Transverse colon (tissue), 4 donors: ENCODE data around the gene MAP4K1. TPM values are rescaled to one million over a fixed set of nuclear protein-coding genes. Genes with fewer than 3 reads are reported as not detected.

Experiments used
- DNase-seq: peaks from one replicate; pipeline ENCODE4 v3.0.0-alpha.2; 2019
- H3K27ac ChIP-seq, 4 donors: fragments of 200-600 bp; sonication (generic); 2 replicates each; pipeline ENCODE4 v1.5.1; 2016 to 2018; ENCODE audit warnings: inconsistent platforms in 4 of 4
- H3K27me3 ChIP-seq: fragments of 200-600 bp; sonication (generic); 2 replicates; pipeline ENCODE4 v1.5.1; 2017; ENCODE audit warnings: inconsistent platforms
- H3K36me3 ChIP-seq, 4 donors: fragments of 200-600 bp; sonication (generic); 2 replicates each; pipeline ENCODE4 v1.5.1; 2017 to 2019; ENCODE audit warnings: inconsistent platforms in 4 of 4
- H3K4me1 ChIP-seq, 4 donors: fragments of 200-600 bp; sonication (generic); 2 replicates each; pipeline ENCODE4 v1.5.1; 2017 to 2020; ENCODE audit warnings: inconsistent platforms in 4 of 4
- H3K4me3 ChIP-seq, 4 donors: fragments of 200-600 bp; sonication (generic); 1 replicate in 1 of 4; 2 replicates in 3 of 4; pipeline versions ENCODE4 v1.5.1 to v1.6.1; 2017 to 2019; ENCODE audit warnings: inconsistent platforms in 4 of 4
- H3K9me3 ChIP-seq, 2 donors: fragments of 200-600 bp; sonication (generic); 2 replicates each; pipeline ENCODE4 v1.5.1; 2017 to 2019; ENCODE audit warnings: inconsistent platforms in 2 of 2
- CTCF ChIP-seq, 5 experiments: fragments of 200-600 bp in 3 of 5; fragments of 450-650 bp in 2 of 5; sonication (generic) in 3 of 5; IDR thresholded peaks; 1 replicate in 2 of 5; 2 replicates in 3 of 5; pipeline ENCODE4 v1.5.1; 2016 to 2017; ENCODE audit warnings: antibody characterized with exemption in 5 of 5, inconsistent platforms in 3 of 5, mild to moderate bottlenecking in 2 of 5, moderate library complexity in 1 of 5
- EP300 ChIP-seq: sonication (generic); formaldehyde crosslinking; IDR thresholded peaks from one replicate; pipeline ENCODE4 v1.6.1; 2017; ENCODE audit warnings: antibody characterized with exemption, low read depth
- POLR2A ChIP-seq: fragments of 450-650 bp; IDR thresholded peaks from one replicate; pipeline ENCODE4 v1.6.1; 2016; ENCODE audit warnings: antibody characterized with exemption, mild to moderate bottlenecking, moderate library complexity
- POLR2AphosphoS5 ChIP-seq, 3 donors: sonication (generic); formaldehyde crosslinking; IDR thresholded peaks; one replicate each; pipeline ENCODE4 v1.6.1; 2016; ENCODE audit warnings: antibody characterized with exemption in 3 of 3
- WGBS, 2 donors: methylation state at CpG; one replicate each; pipeline ENCODE4 v1.1.5; 2018; ENCODE audit warnings: low coverage in 1 of 2; 5-methylcytosine and 5-hydroxymethylcytosine counted together
- in situ Hi-C, 4 donors: fragments of 200-750 bp; cut with MboI; loops; one replicate each; pipeline versions ENCODE4 v1.15.0 to v1.15.1; 2017; ENCODE audit warnings: low sequenced_read_pairs in 3 of 4, low pct_ligation_motif_present in 1 of 4, low pct_unique_long_range_greater_than_20kb in 1 of 4
- intact Hi-C: fragments of 100-400 bp; cut with DNase I; formaldehyde crosslinking; loops from one replicate; pipeline ENCODE4 v1.15.1; 2023; ENCODE audit warnings: low total_unique reads
- total RNA-seq, 4 donors: library from RNA; depleted of rRNA; stranded (reverse); fragments of >200 nt; gene quantifications; one replicate each; pipeline ENCODE4 v1.1.0, GENCODE V29; 2016

MAP4K1 gene
- total RNA-seq, 4 donors from 2014 or later, result 4.0 to 49.0 (median 11.1) TPM; not detected in 1

DNA sequence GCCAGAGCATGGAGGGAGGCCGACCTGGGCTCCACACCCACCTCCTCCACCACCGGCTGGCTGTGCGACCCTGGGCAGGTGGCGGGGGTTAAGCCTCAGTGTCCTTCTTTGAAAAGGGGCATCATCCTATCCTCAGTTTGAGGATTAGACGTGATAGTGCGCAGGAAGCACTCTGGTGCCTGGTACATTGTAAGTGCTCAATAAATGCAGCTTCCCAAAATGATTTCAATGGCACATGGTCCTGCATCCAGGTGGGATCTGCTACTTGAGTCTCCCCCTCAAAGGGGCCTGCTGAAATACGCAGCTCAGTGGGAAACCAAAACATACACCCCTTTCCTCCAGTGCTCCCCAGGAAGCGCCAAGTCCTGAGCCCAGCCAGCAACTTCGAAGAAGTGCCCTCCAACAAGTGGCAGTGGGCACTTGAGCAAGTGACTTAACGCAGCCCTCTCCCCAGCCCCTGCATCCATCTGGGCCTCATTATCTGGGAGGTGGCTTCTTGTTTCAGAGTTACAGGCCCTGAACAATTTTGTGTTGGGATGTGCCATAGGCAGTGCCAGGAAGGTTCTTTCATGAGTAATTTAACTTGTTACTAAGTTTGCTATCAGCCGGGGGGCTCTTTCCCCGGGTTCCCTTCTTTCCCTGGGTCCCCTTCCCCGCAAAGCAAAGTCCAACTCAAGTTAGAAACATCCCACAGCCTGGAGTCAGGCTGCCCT lies 47.6 kb upstream of the MAP4K1 start:
- in situ Hi-C loops, result no loop called here
- no peaks in the 10 kb centered on the region for H3K9me3 ChIP-seq
- H3K27me3 ChIP-seq, result no peaks in the 10 kb centered on the region
- DNase-seq, result no peak
- H3K36me3 ChIP-seq, result no peaks in the 10 kb centered on the region
- peaks cover 95 to 100% (median 99%) of the 10 kb centered on the region in 4 donors for H3K4me1 ChIP-seq
- H3K4me3 ChIP-seq, result no peak overlapping the region
- intact Hi-C loops, result no loop called here
- peak overlapping the region; percentile 99 to 100 (median 99) for H3K27ac ChIP-seq
- TF ChIP-seq EP300, result no peak
- no peak for TF ChIP-seq POLR2A
- TF ChIP-seq CTCF (IDR thresholded peaks at IDR 0.05), result no peak
- TF ChIP-seq POLR2AphosphoS5 (IDR thresholded peaks at IDR 0.05), result no peak
- 66 to 70% methylated on average over 2 to 13 of the region's 13 CpGs for WGBS, 2 donors

- Histone ChIP-seq H3K27ac (peak overlapping the region; percentile 99 to 100 (median 99)), H3K4me3 (no peak overlapping the region), H3K9me3 (no peaks in the 10 kb centered on the region), H3K27me3 (no peaks in the 10 kb centered on the region), H3K36me3 (no peaks in the 10 kb centered on the region), H3K4me1 (peaks cover 95 to 100% (median 99%) of the 10 kb centered on the region in 4 donors)
- DNase-seq, result no peak
- TF ChIP-seq POLR2A, result no peak
- TF ChIP-seq EP300, result no peak
- no peak for TF ChIP-seq POLR2AphosphoS5 (IDR thresholded peaks at IDR 0.05)
- no peak for TF ChIP-seq CTCF (IDR thresholded peaks at IDR 0.05)
- intact Hi-C loops (no loop called here), in situ Hi-C loops (no loop called here)
- WGBS, 2 donors, result 44% methylated on average over 7 of the region's 7 CpGs; no CpG with 5 or more reads in 1 of the 2 donors
These were observed 46.9 kb upstream of the MAP4K1 start for GRCh38 chr19:38664503-38665211.

- H3K27ac ChIP-seq, result peak overlapping the region; percentile 99 to 100 (median 99)
- peaks cover 95 to 100% (median 99%) of the 10 kb centered on the region in 4 donors for H3K4me1 ChIP-seq
- no peaks in the 10 kb centered on the region for H3K36me3 ChIP-seq
- WGBS, 2 donors, result 49 to 74% methylated on average over 6 to 18 of the region's 19 CpGs
- peak; percentile 36 to 55 (median 44) for TF ChIP-seq POLR2AphosphoS5 (IDR thresholded peaks at IDR 0.05)
- no peak for TF ChIP-seq CTCF (IDR thresholded peaks at IDR 0.05)
- TF ChIP-seq EP300, result peak; percentile 51
- no peak for TF ChIP-seq POLR2A
- intact Hi-C loops, result no loop called here
- no peaks in the 10 kb centered on the region for H3K9me3 ChIP-seq
- in situ Hi-C loops, result no loop called here
- DNase-seq, result no peak
- no peak overlapping the region for H3K4me3 ChIP-seq
- no peaks in the 10 kb centered on the region for H3K27me3 ChIP-seq
These were observed 46.3 kb upstream of the MAP4K1 start for GRCh38 chr19:38663957-38664502.

GRCh38 chr19:38663156-38663651 lies 45.5 kb upstream of the MAP4K1 start:
- Histone ChIP-seq H3K27me3 (no peaks in the 10 kb centered on the region), H3K27ac (peak overlapping the region; percentile 99 to 100 (median 99)), H3K9me3 (no peaks in the 10 kb centered on the region), H3K4me1 (peaks cover 97 to 100% (median 98%) of the 10 kb centered on the region in 4 donors), H3K4me3 (no peak overlapping the region), H3K36me3 (no peaks in the 10 kb centered on the region)
- in situ Hi-C loops (no loop called here), intact Hi-C loops (no loop called here)
- TF ChIP-seq POLR2A (no peak), CTCF (IDR thresholded peaks at IDR 0.05) (no peak), POLR2AphosphoS5 (IDR thresholded peaks at IDR 0.05) (no peak)
- WGBS, 2 donors, result 90% methylated on average over 22 of the region's 22 CpGs; no CpG with 5 or more reads in 1 of the 2 donors
- no peak for DNase-seq
